HFF-Myc (cell line): Measurements from ENCODE around the gene YARS1.

Experiments
- DNase-seq: peaks from one replicate; pipeline ENCODE4 v3.0.0-alpha.2; 2011; ENCODE audit warnings: low read depth; ENCODE audit errors: extremely low read depth
- H3K4me3 ChIP-seq: replicated peaks from 2 replicates; pipeline ENCODE4 v1.5.1; 2011; ENCODE audit warnings: low read depth, mild to moderate bottlenecking, control low read depth, low read length
- TF ChIP-seq, protein P1 (sequence below): IDR thresholded peaks from 2 replicates; pipeline ENCODE4 v1.5.1; 2012; ENCODE audit warnings: mild to moderate bottlenecking, low read depth, low read length, control low read depth; ENCODE audit errors: missing control alignments

The YARS1 gene

DNA sequence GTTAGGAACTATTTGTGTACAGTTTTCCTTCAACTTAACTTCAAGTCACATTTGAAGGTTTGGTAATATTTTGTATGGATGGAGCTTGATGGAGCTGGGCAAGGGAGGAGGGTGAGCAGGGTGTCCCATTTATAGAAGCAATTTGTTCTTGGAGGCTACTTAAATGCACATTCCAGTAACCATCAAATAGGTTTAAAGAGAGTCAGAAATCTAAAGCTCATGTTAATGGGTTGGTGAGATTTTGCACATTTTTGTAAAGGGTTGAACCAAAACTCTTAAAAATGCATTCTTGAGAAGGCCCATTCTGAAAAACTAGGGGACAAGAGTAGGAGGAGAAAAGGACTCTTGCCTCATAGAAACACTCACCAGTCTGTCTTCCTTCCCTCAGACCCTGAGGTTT is 43.4 kb upstream of the YARS1 start:
- H3K4me3 ChIP-seq, result no peak overlapping the region
- no peak for DNase-seq
- TF ChIP-seq, protein P1, sequence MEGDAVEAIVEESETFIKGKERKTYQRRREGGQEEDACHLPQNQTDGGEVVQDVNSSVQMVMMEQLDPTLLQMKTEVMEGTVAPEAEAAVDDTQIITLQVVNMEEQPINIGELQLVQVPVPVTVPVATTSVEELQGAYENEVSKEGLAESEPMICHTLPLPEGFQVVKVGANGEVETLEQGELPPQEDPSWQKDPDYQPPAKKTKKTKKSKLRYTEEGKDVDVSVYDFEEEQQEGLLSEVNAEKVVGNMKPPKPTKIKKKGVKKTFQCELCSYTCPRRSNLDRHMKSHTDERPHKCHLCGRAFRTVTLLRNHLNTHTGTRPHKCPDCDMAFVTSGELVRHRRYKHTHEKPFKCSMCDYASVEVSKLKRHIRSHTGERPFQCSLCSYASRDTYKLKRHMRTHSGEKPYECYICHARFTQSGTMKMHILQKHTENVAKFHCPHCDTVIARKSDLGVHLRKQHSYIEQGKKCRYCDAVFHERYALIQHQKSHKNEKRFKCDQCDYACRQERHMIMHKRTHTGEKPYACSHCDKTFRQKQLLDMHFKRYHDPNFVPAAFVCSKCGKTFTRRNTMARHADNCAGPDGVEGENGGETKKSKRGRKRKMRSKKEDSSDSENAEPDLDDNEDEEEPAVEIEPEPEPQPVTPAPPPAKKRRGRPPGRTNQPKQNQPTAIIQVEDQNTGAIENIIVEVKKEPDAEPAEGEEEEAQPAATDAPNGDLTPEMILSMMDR, result no peak

DNA sequence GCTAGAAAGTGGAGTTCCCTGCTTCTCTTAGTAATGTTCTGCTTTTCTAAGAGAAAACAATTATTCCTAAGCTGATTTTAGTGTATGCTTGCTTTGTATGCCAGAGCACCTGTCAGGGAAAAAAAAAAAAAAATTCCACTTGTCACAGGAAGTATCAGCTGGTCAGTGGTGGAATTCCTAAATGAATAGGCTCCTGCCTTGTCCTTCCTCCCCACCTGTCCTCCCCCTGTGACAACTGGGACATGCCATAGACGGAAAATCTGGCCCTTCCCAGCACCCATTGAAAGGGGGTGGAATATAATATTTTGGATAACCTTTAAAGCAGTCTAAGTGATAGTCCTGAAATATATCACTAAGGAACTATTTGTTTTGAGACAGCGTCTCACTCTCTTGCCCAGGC is 42.8 kb upstream of the YARS1 start:
- no peak overlapping the region for H3K4me3 ChIP-seq
- TF ChIP-seq, protein P1, result no peak

DNA sequence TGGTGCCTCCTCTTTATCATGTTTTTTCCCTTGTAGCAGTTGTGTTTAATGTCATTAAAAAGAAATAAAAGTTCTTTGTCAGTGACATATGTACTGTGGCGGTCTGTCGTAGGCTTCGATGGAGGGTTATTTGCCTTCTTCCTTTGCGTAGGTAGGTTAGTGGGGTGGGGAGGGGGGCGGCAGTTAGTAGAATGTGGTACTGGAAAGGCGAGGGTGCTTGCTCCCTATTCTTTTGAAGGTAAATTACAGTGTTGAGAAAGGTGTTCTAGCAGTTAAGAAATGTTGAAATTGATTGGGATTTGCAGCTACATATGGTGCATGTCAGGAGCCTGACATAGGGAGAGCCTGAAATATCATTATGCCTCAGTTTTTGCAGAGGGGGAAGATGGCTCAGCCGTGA is 41.6 kb upstream of the YARS1 start:
- TF ChIP-seq, protein P1, result no peak
- no peak for DNase-seq
- H3K4me3 ChIP-seq, result no peak overlapping the region

More for the DNA sequence above, 42.8 kb upstream of the YARS1 start:
- DNase-seq, result no peak

DNA sequence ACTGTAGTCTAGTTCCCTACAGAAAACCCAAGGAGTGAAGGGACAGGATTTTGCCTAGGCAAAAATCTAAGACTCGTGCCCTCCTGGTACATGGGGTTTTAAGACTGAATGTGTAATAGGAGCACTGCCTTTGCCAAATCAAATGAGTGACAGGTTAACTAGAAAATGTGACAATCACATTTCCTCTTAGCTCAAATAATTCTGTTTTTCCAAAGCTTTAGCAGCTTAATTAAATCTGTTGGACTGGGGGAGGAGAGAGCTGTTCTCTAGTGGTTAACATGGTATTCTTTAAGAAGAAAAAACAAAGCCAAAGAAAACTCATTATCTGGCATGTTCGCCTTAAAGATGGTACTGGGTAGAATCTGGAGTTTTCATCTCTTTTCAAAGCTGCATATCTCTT is 41.0 kb upstream of the YARS1 start:
- no peak overlapping the region for H3K4me3 ChIP-seq
- no peak for DNase-seq
- TF ChIP-seq, protein P1, result no peak

DNA sequence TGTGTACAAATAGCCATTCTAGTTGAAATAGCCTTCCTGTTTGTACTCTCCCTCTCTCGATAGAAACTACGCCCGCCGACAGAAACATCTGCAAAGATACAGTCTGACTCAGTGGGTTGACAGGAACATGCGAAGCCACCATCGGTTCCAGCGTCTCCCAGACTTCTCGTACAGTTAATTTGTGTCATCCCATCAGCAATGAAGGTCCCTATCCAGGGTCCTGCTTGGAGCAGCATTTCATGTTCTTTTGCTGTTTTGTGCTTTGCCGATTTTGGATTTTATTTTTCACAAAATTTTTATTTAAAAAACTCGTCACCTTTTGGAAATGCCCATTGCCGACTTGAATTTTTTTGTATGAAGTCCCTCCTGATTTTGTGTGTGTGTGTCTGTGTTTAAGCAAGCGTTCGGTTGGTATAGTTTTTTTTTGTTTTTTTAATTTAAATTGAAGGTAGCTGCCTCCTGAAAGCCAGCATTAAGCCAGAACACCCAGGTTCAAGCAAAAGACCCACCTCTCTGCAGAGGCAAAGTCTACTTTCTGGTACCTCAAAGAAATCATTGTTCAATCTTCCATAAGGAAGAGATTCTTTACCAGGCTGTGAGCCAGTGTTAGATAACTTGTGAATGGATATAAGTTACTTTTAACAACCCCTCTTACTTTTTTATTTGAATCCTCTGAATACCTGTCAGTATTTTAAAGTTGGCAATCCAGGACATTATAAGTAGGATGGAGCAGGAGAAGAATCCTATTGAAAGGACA is 38.9 kb upstream of the YARS1 start:
- no peak for DNase-seq
- H3K4me3 ChIP-seq, result no peak overlapping the region
- TF ChIP-seq, protein P1, result no peak

DNA sequence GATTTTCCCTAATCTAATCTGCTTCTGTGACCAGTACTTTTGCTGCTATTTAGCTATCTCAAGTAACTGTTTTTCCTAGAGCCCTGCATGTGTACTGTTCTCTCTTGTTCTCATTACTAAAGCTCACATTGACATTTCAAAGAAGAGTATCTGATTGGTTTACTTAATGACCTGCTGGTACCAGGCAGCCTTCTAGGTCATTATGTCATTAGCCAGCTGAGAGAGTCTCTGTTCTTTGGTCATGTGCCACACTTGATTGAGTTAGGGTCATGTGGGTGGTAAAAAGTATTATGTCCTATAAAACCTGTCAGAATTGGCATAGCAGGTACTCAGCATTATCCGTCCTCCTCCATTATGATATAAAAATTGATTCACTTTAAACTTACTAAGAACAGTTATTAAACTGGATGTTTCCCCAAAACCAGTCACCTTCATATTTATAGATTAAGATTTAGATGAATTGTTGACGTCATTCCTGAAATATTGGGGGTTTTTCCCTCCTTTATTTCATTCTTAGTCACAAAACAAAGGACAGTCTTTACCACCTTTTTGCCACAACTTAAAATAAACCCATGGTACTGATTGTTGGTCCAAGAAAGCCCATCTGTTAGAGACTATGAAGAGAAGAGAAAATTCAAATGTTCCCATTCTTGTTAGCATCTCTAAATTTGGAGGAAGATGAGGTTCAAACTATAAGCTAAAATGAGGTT is 31.4 kb upstream of the YARS1 start:
- TF ChIP-seq, protein P1, result no peak
- H3K4me3 ChIP-seq, result no peak overlapping the region
- no peak for DNase-seq
